Embryonic facial prominence (tissue), 1 donor: ENCODE measurements around the gene ANXA3.
"Not testable (repeated sequence)": the region's sequence is repeated elsewhere in the genome, so short reads cannot be mapped to it uniquely, and the experiment has no call there.

ENCODE experiments used
- DNase-seq: peaks from one replicate; pipeline ENCODE4 v3.0.0-alpha.2; 2016; ENCODE audit errors: extremely low spot score

The ANXA3 gene

DNA sequence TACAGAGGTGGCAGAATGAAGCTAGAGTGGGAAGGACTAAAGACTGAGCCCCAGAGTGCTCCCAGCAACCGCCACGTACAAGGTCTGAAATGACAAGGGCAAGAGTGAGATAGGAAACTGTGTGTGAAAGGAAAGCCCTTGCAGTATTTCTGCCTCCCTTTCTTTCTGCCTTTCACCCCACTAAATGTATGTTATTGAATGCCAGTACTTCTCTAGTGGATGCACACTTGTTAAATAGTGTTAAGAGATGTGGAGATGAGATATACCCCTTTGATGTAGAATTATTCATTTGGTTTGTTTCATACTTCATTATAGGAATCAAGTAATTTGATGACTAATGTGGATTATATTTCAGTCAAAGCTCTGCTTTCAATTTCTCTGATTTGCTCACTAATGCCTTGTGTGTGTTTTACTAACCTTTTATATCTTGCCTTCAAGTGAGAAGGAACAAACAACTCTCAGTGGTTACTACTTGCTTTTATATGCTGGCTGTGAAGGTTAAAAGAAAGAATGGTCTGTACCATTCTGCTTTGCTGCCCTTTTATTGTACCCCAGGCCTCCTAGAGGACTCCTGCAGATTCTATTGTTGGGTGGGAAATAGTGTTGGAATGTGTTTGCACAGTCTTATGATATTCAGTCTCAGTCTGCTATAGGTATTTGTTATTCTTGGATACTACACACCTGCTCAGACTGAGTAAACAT lies 8.0 kb upstream of the ANXA3 start:
- DNase-seq: no peak

DNA sequence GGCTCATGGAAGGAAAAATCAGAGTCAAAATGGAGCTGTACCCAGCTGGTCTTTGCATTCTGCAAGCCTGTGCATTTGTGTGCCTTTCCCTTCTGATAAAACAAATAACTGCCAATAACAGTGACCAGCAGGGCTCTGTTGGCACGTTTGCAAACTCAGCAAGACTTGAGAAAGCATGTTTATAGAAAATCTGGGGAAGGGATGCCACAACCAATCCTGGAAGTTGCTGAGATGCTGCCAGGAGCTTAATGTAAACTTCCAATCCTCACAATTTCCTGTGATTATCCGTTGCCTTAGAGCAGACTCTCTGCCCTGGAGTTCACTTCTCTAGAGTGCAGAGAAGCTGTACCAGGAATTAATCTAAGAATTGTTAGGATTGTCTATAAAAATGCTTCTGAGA lies 6.9 kb upstream of the ANXA3 start:
- DNase-seq: no peak

GRCh38 chr4:78545275-78546246 lies 6.0 kb upstream of the ANXA3 start:
- DNase-seq: no peak

DNA sequence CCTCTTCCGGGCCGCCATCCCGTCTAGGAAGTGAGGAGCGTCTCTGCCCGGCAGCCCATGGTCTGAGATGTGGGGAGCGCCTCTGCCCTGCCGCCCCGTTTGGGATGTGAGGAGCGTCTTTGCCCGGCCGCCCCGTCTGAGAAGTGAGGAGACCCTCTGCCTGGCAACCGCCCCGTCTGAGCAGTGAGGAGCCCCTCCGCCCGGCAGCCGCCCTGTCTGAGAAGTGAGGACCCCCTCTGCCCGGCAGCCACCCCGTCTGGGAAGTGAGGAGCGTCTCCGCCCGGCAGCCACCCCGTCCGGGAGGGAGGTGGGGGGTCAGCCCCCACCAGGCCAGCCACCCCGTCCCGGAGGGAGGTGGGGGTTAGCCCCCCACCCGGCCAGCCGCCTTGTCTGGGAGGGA lies 3.7 kb upstream of the ANXA3 start:
- DNase-seq: not testable (repeated sequence)

- DNase-seq: not testable (repeated sequence)
These were observed 2.7 kb upstream of the ANXA3 start for GRCh38 chr4:78548889-78549288.

- no peak for DNase-seq
These were observed 946 bp downstream of the ANXA3 start for GRCh38 chr4:78552389-78553042.

DNA sequence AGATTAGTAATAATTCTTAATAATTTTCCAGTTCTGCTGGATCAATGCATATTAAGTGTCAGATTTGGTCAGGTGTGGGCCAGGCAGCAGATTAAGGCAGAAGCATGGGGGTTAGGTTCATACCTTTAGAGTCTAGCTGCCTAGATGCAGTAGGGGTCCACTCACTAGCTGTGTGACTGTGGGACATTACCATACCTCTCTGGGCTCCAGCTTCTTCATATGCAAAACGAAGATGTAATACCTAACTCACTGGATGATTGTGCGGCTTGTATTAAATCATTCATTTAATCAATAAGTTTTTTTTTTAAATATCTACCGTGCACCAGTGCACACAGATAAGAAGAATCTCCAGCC lies 1.4 kb downstream of the ANXA3 start:
- DNase-seq: no peak

- no peak for DNase-seq
These were observed 2.0 kb downstream of the ANXA3 start for GRCh38 chr4:78553529-78554060.

- DNase-seq: no peak
These were observed 5.1 kb downstream of the ANXA3 start for GRCh38 chr4:78556665-78557064.

GRCh38 chr4:78557841-78558240 lies 6.3 kb downstream of the ANXA3 start:
- no peak for DNase-seq

DNA sequence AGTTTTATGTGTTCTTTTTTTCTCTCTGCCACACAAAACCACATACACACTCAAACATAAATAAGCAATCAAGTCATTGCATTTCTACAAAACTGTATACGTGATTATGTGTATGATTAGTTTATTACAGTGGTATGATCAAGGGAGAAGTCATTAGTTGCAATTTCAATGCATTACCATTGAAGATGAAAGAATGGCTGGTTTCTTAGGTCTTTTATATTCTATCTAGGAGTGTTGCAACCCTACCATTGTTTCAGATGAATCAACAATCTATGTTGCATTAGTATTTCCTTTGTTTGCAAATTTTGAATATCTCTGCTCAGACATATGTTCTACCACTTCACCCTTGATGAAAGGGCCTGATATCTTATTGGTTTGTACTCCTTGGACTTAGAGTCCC lies 6.8 kb downstream of the ANXA3 start:
- no peak for DNase-seq

DNA sequence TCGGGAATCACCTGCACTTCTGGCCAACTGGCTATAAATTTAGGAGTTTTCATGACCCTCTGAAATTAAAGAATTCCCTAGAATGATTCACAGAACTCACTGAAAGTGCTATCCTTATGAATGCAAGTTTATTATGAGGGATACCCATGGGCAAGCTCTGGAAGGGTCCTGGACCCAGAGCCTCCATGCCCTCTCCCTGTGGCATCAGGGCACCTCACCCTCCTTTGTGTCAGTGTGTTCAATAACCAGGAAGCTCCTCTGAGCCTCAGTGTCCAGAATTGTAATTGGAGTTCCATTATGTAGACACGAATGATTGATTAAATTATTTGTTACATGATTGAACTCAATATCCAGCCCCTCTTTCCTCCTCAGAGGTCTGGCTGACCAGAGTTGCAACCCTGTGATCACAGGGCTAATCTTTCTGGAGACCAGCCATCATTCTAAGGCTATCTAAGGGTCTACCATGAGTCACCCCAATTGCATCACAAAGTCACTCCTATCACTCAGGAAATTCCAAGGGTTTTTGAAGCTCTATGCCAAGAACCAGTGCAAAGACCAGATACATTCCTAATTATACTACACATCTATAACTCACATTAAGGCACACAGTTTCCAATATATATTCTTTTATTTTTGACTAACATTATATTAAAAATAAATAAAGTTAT lies 8.9 kb downstream of the ANXA3 start:
- DNase-seq: no peak

GRCh38 chr4:78561677-78562076 lies 10.1 kb downstream of the ANXA3 start:
- no peak for DNase-seq

DNA sequence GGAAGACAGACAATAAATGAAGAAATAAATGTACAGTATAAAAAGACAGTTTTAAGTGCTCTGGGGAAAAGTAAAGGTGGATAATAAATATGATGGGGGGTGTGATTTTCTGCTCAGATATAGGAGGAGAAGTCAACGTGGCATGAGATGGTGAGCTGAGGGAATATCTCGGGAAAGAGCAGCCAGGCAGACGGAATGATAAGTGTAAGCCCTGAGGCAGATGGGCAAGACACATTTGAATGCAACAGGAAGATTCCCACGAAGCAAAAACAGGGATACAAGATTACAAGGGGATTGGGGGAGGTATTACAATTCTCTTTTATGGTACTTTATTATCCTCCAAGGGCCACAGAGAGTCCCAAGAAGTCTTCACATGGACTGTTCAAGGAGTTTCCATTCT lies 11.1 kb downstream of the ANXA3 start:
- no peak for DNase-seq

- DNase-seq: no peak
These were observed 14.4 kb downstream of the ANXA3 start for GRCh38 chr4:78565971-78566372.

GRCh38 chr4:78566834-78567499 lies 15.4 kb downstream of the ANXA3 start:
- no peak for DNase-seq

DNA sequence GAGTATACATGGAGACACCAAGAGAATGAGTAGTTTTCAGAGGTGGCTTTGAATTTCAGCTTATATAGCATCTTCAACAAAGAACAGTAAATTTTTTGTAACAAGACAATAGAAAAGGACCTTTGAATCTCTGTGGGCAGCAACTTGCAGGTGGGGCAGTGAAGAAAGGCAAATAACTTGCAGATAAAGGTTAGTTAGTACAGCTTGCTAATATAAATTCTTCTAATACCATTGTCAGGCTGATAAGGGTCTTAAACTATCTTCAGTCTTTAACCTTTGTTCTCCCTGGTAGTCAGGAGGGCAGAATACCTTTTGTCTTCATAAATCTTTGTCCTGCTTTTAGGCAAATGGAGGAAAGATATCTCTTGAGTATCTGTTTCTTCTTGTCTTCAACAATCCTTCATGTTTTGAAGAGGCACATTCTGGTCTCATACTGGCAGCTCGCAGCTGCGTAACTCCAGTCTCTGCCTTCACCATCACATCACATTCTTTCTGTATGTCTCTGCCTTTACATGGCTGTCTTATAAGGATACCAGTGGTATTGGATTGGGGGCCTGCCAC lies 16.0 kb downstream of the ANXA3 start:
- no peak for DNase-seq

DNA sequence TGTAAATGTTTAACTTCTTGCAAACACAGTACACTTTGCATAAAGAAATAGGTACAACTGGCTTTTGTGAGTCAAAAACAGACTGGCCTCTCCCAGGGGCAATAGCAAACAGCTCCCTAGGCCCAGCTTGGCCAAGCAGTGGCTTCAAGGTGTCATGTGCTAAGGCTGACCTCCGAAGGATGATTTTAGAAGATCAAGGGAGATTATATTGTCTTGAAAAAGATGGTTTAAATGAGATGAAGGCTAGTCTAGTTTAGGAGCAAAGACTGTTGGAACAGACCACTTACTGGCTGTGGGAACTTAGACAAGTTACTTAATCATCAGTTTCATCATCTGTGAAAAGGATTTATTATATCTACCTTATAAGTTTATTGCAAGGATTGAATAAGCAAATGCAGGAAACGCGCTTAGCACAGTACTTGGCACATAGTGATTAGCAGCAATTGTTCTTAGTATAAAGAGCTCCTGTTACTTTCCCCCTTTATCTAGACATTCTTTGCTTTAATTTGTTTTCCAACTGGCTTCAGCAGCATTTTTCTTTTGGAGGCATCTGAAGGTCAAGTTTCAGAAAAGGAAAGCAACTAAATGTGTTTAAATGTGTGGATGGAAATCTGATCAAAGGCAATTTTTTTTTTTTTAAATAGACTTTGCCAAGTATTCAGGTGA lies 17.2 kb downstream of the ANXA3 start:
- no peak for DNase-seq

DNA sequence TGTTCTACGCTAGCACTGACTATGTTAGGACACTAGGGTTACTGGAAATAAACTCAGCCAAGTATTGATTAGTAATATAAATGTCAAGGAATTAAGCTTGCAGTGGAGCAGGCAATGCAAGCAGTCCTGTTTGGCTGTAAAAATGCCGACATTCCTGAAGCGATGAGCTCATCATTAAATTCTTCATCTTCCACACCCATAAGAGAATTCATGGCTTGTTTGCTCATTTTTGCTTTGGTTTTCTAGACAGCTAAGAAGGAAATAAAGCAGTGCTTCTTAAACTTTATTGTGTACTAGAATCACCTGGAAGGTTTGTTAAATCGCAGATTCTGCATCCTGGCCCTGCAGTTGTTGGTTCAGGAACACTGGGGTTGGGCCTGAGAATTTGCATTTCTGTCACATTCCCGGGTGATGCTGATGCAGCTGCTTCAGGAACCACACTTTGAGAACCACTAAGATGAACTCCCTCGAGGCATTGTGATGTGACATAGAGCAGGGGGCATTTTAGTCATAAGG lies 17.8 kb downstream of the ANXA3 start:
- no peak for DNase-seq

- DNase-seq: no peak
These were observed 18.5 kb downstream of the ANXA3 start for GRCh38 chr4:78570117-78570516.
